ENCODE data around the gene HMGN2.
A peak's percentile ranks its signal among the peaks of the same experiment; 100 is the strongest.

The HMGN2 gene

DNA sequence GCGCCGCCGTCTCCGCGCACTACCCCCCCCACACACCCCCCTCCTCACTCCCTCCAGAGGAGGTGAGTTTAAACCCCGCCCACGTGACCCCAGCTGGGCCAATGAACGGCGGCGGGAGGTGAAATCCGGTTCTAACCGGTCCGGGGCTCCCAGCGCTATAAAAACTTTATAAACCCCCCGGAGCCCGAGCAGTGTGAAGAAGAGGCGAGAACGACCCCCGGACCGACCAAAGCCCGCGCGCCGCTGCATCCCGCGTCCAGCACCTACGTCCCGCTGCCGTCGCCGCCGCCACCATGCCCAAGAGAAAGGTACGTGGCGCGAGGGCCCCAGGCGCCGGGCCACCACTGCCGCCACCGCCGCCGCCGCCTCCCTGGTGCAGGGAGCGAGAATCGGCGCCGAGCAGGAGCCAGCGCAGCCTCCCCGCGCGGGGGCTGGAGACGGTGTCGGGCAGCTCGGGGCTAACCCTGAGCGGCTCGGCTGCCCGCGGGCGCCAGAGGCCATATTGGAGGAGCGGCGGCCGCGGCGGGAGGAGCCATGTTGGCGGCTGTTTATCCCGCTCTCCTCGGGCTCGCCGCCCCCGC, at the start of gene HMGN2:
TSS of gene HMGN2 (plus strand) at position 121 of the 581 bp plus-strand sequence. CDS start at position 294, 173 bp downstream.
- peak; percentile 85 for DNase-seq

GRCh38 chr1:26429721-26430120, 42.5 kb upstream of the HMGN2 start:
- DNase-seq, result no peak

DNA sequence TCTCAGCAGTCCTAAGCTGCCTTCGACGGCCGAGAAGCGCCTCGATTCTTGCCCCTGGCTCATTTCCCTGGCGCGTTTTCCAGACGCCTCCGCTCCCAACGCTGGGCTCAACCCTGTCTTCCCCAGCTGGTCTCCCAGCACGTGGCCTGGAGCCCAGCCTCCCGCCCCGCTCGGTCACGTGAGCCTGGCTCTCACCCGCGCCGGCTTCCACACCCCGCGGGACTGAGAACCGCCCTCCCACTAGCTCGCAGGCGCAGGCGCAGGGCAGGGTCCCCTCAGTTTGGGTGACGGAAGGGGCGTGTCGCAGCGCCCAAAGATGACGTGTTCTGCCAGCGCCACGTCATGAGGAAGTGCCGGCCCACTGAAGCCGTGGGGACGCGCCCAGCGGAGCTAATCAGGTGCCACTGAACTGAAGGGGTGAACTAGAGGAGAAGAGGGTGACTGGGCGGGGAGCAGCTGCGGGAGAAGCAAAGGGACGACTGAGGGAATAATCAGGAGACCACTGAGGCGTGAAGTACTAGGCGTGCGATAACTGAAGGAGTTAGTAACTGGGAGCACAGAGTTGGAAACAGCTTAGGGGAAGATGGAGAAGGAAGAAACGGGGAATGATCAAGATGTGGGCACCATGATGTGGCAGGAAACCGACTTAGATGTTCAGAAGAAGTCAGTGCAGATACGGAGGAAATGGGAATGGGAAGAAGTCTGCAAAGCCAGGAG, 40.1 kb upstream of the HMGN2 start, which contains the start of gene DHDDS:
TSS of gene DHDDS (plus strand) at position 343 of the 717 bp plus-strand sequence. CDS start 625 bp downstream, outside the sequence.
- DNase-seq, result peak; percentile 95

DNA sequence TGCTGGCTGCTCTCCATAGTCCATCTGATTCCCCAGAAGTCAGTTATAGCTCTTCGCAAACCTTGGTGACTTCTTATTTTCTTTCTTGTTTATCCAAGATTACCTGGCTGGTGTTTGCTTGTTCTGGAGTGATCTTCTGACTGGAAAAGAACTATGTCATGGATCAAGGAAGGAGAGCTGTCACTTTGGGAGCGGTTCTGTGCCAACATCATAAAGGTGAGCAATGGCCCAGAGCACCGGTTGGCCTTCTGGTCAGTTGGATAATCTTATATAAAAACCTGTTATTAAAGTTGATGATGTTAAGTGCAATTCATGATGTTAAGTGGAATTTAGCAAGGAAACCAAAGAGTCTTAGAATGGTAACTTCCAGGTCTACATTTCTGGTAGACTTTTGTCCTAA, 39.4 kb upstream of the HMGN2 start:
- no peak for DNase-seq

GRCh38 chr1:26434161-26434752, 38.0 kb upstream of the HMGN2 start:
- no peak for DNase-seq

DNA sequence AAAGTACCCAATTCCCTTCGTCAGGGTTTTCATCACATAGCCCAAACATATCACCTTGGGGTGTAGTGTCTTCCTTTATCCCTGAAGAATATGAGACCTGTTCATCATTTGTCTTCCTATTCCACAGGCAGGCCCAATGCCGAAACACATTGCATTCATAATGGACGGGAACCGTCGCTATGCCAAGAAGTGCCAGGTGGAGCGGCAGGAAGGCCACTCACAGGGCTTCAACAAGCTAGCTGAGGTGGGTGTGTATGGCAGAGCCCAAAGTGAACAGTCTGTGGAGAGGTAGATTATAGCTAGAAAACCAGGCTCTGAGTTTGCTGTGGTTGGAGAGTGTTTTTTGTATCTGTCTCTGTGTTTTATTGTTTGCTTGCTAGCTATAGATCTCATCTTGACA, 34.2 kb upstream of the HMGN2 start:
- no peak for DNase-seq

DNA sequence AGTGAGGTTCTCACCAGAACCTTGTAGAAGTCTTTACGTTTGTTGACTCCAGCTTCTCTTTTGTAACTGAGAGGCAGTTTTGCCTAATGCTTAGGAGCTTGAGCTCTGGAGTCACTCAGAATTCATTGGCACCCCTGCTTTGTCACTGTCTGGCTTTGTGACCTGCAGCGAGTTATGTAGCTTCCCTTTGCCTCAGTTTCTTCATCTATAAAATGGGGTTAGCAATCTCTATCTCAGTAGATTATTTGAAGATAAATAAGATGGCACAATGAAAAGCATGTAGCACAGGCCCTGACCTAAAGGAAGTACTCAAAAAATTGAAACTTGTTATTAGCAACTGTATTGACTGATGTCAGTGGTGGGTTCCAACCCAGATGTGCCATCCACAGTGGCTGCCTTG, 32.0 kb upstream of the HMGN2 start:
- DNase-seq, result no peak

- DNase-seq, result no peak
These were observed 22.4 kb upstream of the HMGN2 start for GRCh38 chr1:26449868-26450267.

DNA sequence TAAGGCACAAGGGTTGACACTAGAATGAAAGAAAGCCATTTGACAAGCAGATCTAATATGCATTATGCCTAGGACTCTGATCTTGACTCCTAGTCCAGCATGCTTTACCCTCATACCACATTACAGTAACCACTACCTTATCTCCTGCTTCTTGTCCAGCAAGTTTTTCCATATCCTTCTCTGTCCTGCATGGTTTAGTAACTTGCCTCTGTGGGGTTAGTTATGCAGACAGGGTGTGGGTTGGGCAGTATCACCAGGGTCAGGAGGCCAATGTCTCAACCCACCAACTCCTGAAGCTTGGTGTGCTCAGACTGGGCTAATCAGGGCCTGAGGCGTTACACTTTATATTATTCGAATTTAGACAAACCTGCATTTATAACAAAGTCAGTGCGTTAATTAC, 21.3 kb upstream of the HMGN2 start:
- no peak for DNase-seq

GRCh38 chr1:26452459-26453183, 19.6 kb upstream of the HMGN2 start:
- DNase-seq, result no peak

GRCh38 chr1:26459148-26459547, 13.1 kb upstream of the HMGN2 start:
- no peak for DNase-seq

DNA sequence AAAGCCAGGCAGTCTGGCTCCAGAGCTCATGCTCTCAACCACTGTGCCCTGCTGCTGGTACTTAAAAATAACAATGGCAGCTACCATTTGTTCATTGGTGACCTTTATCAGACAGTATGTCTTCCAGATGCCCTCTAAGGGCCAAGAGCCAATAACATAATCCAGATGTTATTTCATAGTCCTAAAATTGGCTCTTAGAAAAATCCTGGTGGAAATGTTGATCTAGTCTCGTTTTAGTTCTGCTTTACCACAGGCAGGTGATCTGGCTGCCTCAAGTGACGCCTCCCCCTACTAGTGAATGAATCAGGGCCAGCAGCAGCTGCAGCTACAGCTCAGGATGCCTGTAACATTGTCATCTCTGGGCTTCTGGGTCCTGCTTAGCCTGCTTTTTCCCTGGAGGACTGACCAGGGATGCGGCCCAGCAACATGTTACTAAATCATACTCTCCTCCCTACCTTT, 12.6 kb upstream of the HMGN2 start:
- DNase-seq, result no peak

DNA sequence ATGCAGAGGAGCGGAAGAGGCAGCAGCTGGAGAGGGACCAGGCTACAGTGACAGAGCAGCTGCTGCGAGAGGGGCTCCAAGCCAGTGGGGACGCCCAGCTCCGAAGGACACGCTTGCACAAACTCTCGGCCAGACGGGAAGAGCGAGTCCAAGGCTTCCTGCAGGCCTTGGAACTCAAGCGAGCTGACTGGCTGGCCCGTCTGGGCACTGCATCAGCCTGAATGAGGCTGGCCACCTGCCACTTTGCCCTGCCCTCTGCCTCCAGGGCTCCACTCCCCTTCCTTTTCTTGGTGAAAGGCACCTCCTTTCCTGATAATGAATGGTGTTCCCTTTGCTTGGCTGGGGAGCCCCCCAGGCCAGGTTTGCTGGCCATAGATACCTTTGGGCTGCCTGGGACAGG, 3.3 kb upstream of the HMGN2 start:
- DNase-seq, result no peak

GRCh38 chr1:26469558-26469957, 2.7 kb upstream of the HMGN2 start:
- DNase-seq, result no peak

GRCh38 chr1:26470878-26471497, 1.3 kb upstream of the HMGN2 start:
- no peak for DNase-seq

DNA sequence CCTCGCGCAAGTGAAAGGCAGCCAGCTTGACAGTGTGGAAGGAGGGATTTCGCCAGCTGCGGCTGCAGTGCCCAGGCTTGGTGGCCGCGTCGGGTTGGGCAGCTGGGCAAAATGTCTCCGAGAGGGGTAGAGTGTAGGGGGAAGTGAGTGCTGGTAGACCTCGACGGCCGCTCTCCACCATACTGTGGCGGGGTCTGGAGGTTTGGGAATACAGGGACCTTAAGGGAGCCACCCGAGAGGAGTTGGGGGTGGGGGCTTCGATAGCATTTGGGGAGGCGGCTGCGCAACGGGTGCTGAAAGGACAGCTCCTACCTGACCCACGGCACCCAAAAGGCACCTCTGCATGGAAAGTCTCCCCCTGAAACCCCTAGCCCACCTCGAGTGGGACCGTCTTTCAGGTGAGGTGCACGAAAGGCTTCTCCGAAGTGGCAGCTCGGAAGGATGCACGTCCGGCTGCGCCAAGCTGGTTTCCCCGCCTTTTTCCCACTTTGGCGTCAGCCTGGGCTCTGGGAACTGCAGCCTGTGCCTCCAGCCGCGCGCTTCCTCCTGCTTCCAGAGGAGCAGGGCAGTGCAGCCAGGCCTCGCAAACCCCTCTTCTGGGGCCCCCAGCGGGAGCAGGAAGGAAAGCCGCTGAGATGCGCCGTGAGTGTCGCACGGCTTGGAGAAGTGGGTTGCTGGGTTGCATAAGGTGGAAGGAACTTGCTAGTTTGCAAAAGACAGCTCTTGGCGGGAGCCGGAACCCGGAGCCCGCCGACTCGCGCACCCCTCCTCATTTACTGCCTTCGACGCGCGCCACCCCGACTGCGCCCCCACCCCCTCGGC, 531 bp upstream of the HMGN2 start:
- DNase-seq, result peak; percentile 84

DNA sequence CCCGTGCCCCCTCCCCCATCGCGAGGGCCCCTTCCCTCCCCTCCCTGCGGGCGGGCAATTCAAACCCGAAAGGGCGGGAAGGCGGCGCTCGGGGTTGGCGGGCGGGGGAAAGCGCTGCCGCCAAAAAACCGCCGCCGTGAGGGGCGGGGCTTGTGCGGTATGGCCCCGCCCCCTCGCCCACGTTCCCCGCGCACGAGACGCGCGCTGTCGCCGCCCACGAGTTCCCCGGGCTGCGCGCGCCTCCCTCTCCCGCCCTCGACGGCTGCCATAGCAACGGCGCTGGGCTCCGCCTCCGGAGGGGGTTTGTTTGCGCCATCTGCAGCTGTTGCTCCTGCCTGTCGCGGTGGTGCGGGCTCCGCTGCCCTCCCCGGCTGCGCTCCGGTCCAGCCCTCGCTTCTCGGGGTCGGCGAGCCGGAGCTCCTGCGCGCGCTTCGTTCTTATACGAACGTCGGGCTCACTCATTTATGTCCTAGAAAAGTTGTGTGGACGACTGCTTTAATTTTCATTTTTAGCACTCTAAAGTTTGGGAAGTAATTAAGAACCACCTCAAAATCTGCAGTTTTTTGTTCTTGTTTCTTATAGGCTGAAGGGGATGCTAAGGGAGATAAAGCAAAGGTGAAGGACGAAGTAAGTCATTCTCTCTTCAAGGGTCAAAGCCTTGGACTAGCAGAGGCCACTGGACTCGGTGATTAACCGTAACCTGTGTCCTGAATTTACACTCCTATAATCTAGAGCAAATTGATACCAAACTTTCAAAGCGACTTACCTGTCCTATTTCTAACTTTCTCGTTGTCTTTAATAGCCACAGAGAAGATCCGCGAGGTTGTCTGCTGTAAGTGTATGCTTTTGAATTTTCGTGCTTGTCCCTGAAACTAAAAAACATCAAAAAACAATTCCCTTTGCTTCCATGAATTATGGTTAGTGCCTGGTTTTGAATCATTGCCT, 933 bp downstream of the HMGN2 start:
- DNase-seq, result peak; percentile 77

GRCh38 chr1:26474818-26475217, 2.6 kb downstream of the HMGN2 start:
- DNase-seq, result no peak

GRCh38 chr1:26475989-26476388, 3.7 kb downstream of the HMGN2 start:
- DNase-seq, result no peak

- no peak for DNase-seq
These were observed 4.7 kb downstream of the HMGN2 start for GRCh38 chr1:26476958-26477357.
